Calu3 (cell line): ENCODE measurements around the gene ARPC1A. TPM values are rescaled to one million over a fixed set of nuclear protein-coding genes. Genes with fewer than 3 reads are reported as not detected.
"Not testable (repeated sequence)": the region's sequence is repeated elsewhere in the genome, so short reads cannot be mapped to it uniquely, and the experiment has no call there.

Experiments
- BruUV-seq: library from RNA; stranded (reverse); fragments of 400-500 nt; replicated peaks from 2 replicates; lab custom pipeline; 2021; lab: Mats Ljungman, UMichigan
- CTCF ChIA-PET: fragments of 300-600 bp; sonication (Branson Sonifier 250); formaldehyde crosslinking; loops from one replicate; lab custom pipeline; 2022; ENCODE audit warnings: antibody characterized with exemption; lab: Charles Lee
- DNase-seq: peaks from one replicate; pipeline ENCODE4 v3.0.0; 2022
- H3K27ac Mint-ChIP-seq: one replicate; pipeline ENCODE4 v1.8.0; 2022; ENCODE audit warnings: mixed read lengths; ENCODE audit not compliant: unreplicated experiment
- H3K27me3 Mint-ChIP-seq: one replicate; pipeline ENCODE4 v1.8.0; 2022; ENCODE audit warnings: mixed read lengths; ENCODE audit not compliant: unreplicated experiment
- H3K36me3 Mint-ChIP-seq: one replicate; pipeline ENCODE4 v1.8.0; 2022; ENCODE audit warnings: mild to moderate bottlenecking, moderate library complexity, mixed read lengths; ENCODE audit not compliant: insufficient read depth, unreplicated experiment
- H3K4me1 Mint-ChIP-seq: one replicate; pipeline ENCODE4 v1.8.0; 2022; ENCODE audit warnings: mild to moderate bottlenecking, low read depth, mixed read lengths; ENCODE audit not compliant: unreplicated experiment
- H3K4me3 Mint-ChIP-seq: one replicate; pipeline ENCODE4 v1.8.0; 2022; ENCODE audit warnings: mild to moderate bottlenecking, low read depth, moderate library complexity, mixed read lengths; ENCODE audit not compliant: unreplicated experiment
- H3K9me3 Mint-ChIP-seq: one replicate; pipeline ENCODE4 v1.8.0; 2022; ENCODE audit warnings: low read depth, mixed read lengths; ENCODE audit not compliant: unreplicated experiment
- CTCF ChIP-seq: fragments of 200-600 bp; IDR thresholded peaks from one replicate; pipeline ENCODE4 v1.8.0; 2022; ENCODE audit warnings: antibody characterized with exemption; ENCODE audit not compliant: unreplicated experiment
- intact Hi-C: fragments of 100-400 bp; cut with micrococcal nuclease; formaldehyde crosslinking; loops from one replicate; pipeline ENCODE4 v1.10.0; 2022; ENCODE audit not compliant: unreplicated experiment
- total RNA-seq: library from RNA; stranded (reverse); gene quantifications from 2 replicates; pipeline ENCODE4 v1.2.3, GENCODE V29; 2022

The ARPC1A gene
- total RNA-seq, 1 experiment from 2014 or later, result 146 TPM

- intact Hi-C loops, result no loop called here
- Mint-ChIP-seq H3K27me3 (no peaks in the 10 kb centered on the region), H3K27ac (no peak overlapping the region), H3K4me3 (no peak overlapping the region), H3K4me1 (peaks cover 8% of the 10 kb centered on the region), H3K36me3 (peaks cover 59% of the 10 kb centered on the region), H3K9me3 (no peaks in the 10 kb centered on the region)
- CTCF ChIA-PET, result no interaction called here
- no peak for DNase-seq
- TF ChIP-seq CTCF, result no peak
- TSS peak; percentile 4 for BruUV-seq
These were observed 53.4 kb downstream of the ARPC1A start for GRCh38 chr7:99379043-99379577.

GRCh38 chr7:99379693-99380031 lies 54.0 kb downstream of the ARPC1A start:
- H3K36me3 Mint-ChIP-seq, result peaks cover 53% of the 10 kb centered on the region
- H3K4me3 Mint-ChIP-seq, H3K9me3 Mint-ChIP-seq, H3K4me1 Mint-ChIP-seq, intact Hi-C loops, H3K27me3 Mint-ChIP-seq, BruUV-seq, DNase-seq, H3K27ac Mint-ChIP-seq, CTCF ChIA-PET: not testable (repeated sequence)

GRCh38 chr7:99380032-99380822 lies 54.5 kb downstream of the ARPC1A start:
- DNase-seq, result no peak
- no peak for TF ChIP-seq CTCF
- CTCF ChIA-PET, result no interaction called here
- H3K4me1 Mint-ChIP-seq, result peaks cover 8% of the 10 kb centered on the region
- H3K27me3 Mint-ChIP-seq, result no peaks in the 10 kb centered on the region
- H3K27ac Mint-ChIP-seq, result no peak overlapping the region
- BruUV-seq, result no TSS peak
- intact Hi-C loops, result no loop called here
- no peaks in the 10 kb centered on the region for H3K9me3 Mint-ChIP-seq
- peaks cover 50% of the 10 kb centered on the region for H3K36me3 Mint-ChIP-seq
- no peak overlapping the region for H3K4me3 Mint-ChIP-seq

GRCh38 chr7:99380823-99381663 lies 55.3 kb downstream of the ARPC1A start:
- CTCF ChIA-PET, result no interaction called here
- no peak overlapping the region for H3K27ac Mint-ChIP-seq
- intact Hi-C loops, result no loop called here
- H3K4me3 Mint-ChIP-seq, result no peak overlapping the region
- no peak for DNase-seq
- no peaks in the 10 kb centered on the region for H3K9me3 Mint-ChIP-seq
- no peak for TF ChIP-seq CTCF
- BruUV-seq, result no TSS peak
- peaks cover 50% of the 10 kb centered on the region for H3K36me3 Mint-ChIP-seq
- H3K27me3 Mint-ChIP-seq, result no peaks in the 10 kb centered on the region
- peaks cover 8% of the 10 kb centered on the region for H3K4me1 Mint-ChIP-seq
